Endodermal cell (in vitro differentiated cells): ENCODE results near the gene NEUROD4. TPM values are rescaled to one million over a fixed set of nuclear protein-coding genes. Genes with fewer than 3 reads are reported as not detected.

ENCODE experiments used
- DNase-seq: peaks from one replicate; pipeline ENCODE4 v3.0.0-alpha.2; 2017
- H3K27ac ChIP-seq: 2 replicates; pipeline ENCODE4 v1.5.1; 2013; ENCODE audit warnings: mild to moderate bottlenecking, low read depth, low read length, moderate library complexity
- H3K27me3 ChIP-seq: 2 replicates; pipeline ENCODE4 v1.6.1; 2013; ENCODE audit warnings: mild to moderate bottlenecking, low read length, moderate library complexity; ENCODE audit not compliant: insufficient read depth, control insufficient read depth, poor library complexity, severe bottlenecking
- H3K36me3 ChIP-seq: 2 replicates; pipeline ENCODE4 v1.7.0; 2013; ENCODE audit warnings: mild to moderate bottlenecking, low read length, moderate library complexity; ENCODE audit not compliant: control insufficient read depth, insufficient read depth
- H3K4me1 ChIP-seq: one replicate; pipeline ENCODE4 v1.7.0; 2013; ENCODE audit warnings: low read length; ENCODE audit not compliant: control insufficient read depth, insufficient read depth
- H3K4me3 ChIP-seq: 2 replicates; pipeline ENCODE4 v1.5.1; 2013; ENCODE audit warnings: mild to moderate bottlenecking, low read length, moderate library complexity
- H3K9ac ChIP-seq: 2 replicates; pipeline ENCODE4 v1.6.1; 2013; ENCODE audit warnings: mild to moderate bottlenecking, low read length, moderate library complexity; ENCODE audit not compliant: poor library complexity, severe bottlenecking; ENCODE audit errors: extremely low read depth
- H3K9me3 ChIP-seq: 2 replicates; pipeline ENCODE4 v1.6.1; 2013; ENCODE audit warnings: mild to moderate bottlenecking, low read length, moderate library complexity; ENCODE audit not compliant: control insufficient read depth
- H3K27ac Mint-ChIP-seq: 2 replicates; pipeline ENCODE4 v1.8.0; 2020; ENCODE audit warnings: mixed read lengths
- H3K27me3 Mint-ChIP-seq: 2 replicates; pipeline ENCODE4 v1.8.0; 2021; ENCODE audit warnings: mild to moderate bottlenecking, mixed read lengths; ENCODE audit not compliant: insufficient read depth
- H3K36me3 Mint-ChIP-seq: 2 replicates; pipeline ENCODE4 v1.8.0; 2020; ENCODE audit warnings: low read depth, mixed read lengths
- H3K4me1 Mint-ChIP-seq: 2 replicates; pipeline ENCODE4 v1.8.0; 2020; ENCODE audit warnings: mixed read lengths
- H3K4me3 Mint-ChIP-seq: 2 replicates; pipeline ENCODE4 v1.8.0; 2020; ENCODE audit warnings: mild to moderate bottlenecking, moderate library complexity, mixed read lengths
- H3K9me3 Mint-ChIP-seq: 2 replicates; pipeline ENCODE4 v1.8.0; 2020; ENCODE audit warnings: mild to moderate bottlenecking, mixed read lengths
- CTCF ChIP-seq: fragments of 200-600 bp; sonication (generic); conservative IDR thresholded peaks from 2 replicates; pipeline ENCODE4 v1.5.0; 2021; ENCODE audit warnings: antibody characterized with exemption, mild to moderate bottlenecking
- WGBS, 2 experiments: methylation state at CpG; one replicate each; pipeline versions ENCODE4 v1.1.5 to v1.1.7; 2013; ENCODE audit warnings: missing lambda C conversion rate in 2 of 2, mixed read lengths in 1 of 2; ENCODE audit not compliant: insufficient coverage in 1 of 2, insufficient read length in 1 of 2; 5-methylcytosine and 5-hydroxymethylcytosine counted together
- total RNA-seq, 2 donors: library from RNA; stranded (reverse); fragmentation: NEBNext Ultra II Directional in 1 of 2; extraction: Animal tissue kit (Norgen Biotek cat#: 25700) in 1 of 2; gene quantifications; 2 replicates in 1 of 2; 3 replicates in 1 of 2; pipeline ENCODE4 v1.2.1, GENCODE V29; 2021

The NEUROD4 gene
- total RNA-seq, 2 donors from 2014 or later: not detected

GRCh38 chr12:54991161-54991990 is 28.4 kb upstream of the NEUROD4 start:
- no peaks in the 10 kb centered on the region for H3K4me1 ChIP-seq
- H3K4me3 ChIP-seq: no peak overlapping the region
- DNase-seq: no peak
- H3K9ac ChIP-seq: no peak overlapping the region
- no peak overlapping the region for H3K27ac Mint-ChIP-seq
- H3K4me1 Mint-ChIP-seq: no peaks in the 10 kb centered on the region
- no peak overlapping the region for H3K4me3 Mint-ChIP-seq
- no peak overlapping the region for H3K27ac ChIP-seq
- H3K9me3 Mint-ChIP-seq: no peaks in the 10 kb centered on the region
- no peaks in the 10 kb centered on the region for H3K36me3 Mint-ChIP-seq
- H3K27me3 Mint-ChIP-seq: no peaks in the 10 kb centered on the region
- TF ChIP-seq CTCF: no peak
- no peaks in the 10 kb centered on the region for H3K36me3 ChIP-seq
- H3K9me3 ChIP-seq: no peaks in the 10 kb centered on the region
- H3K27me3 ChIP-seq: no peaks in the 10 kb centered on the region
- 95 to 98% methylated on average over 6 to 8 of the region's 9 CpGs for WGBS, 2 experiments

DNA sequence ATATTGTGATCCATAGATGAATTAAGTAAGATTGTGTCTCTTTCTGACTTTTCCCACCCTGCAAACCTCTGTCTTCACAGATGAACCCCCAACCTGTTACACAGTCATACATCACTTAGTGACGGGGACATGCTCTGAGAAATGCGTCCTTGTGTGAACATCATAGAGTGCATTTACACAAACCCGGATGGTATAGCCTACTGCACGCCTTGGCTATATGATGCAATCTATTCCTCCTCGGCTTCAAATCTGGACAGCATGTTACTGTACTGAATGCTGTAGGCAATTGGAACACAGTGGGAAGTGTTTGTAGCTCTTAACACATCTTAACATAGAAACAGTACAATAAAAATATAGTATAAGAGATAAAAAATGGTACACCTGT is 27.8 kb upstream of the NEUROD4 start:
- no peak for DNase-seq
- Mint-ChIP-seq H3K36me3 (no peaks in the 10 kb centered on the region), H3K27ac (no peak overlapping the region), H3K9me3 (no peaks in the 10 kb centered on the region), H3K27me3 (no peaks in the 10 kb centered on the region), H3K4me3 (no peak overlapping the region), H3K4me1 (no peaks in the 10 kb centered on the region)
- Histone ChIP-seq H3K36me3 (no peaks in the 10 kb centered on the region), H3K27ac (no peak overlapping the region), H3K4me3 (no peak overlapping the region), H3K9ac (no peak overlapping the region), H3K9me3 (no peaks in the 10 kb centered on the region), H3K4me1 (no peaks in the 10 kb centered on the region), H3K27me3 (no peaks in the 10 kb centered on the region)
- no peak for TF ChIP-seq CTCF
- WGBS, 2 experiments: 88 to 100% methylated on average over 5 of the region's 5 CpGs

GRCh38 chr12:54993181-54993835 is 26.5 kb upstream of the NEUROD4 start:
- Mint-ChIP-seq H3K4me1 (no peaks in the 10 kb centered on the region), H3K27me3 (no peaks in the 10 kb centered on the region), H3K9me3 (no peaks in the 10 kb centered on the region), H3K36me3 (no peaks in the 10 kb centered on the region), H3K27ac (no peak overlapping the region), H3K4me3 (no peak overlapping the region)
- no peaks in the 10 kb centered on the region for H3K4me1 ChIP-seq
- no peak overlapping the region for H3K9ac ChIP-seq
- no peaks in the 10 kb centered on the region for H3K9me3 ChIP-seq
- H3K27ac ChIP-seq: no peak overlapping the region
- DNase-seq: peak; percentile 77
- no peaks in the 10 kb centered on the region for H3K27me3 ChIP-seq
- 47% methylated on average over 9 to 12 of the region's 12 CpGs for WGBS, 2 experiments
- TF ChIP-seq CTCF: peak; percentile 92
- H3K36me3 ChIP-seq: no peaks in the 10 kb centered on the region
- no peak overlapping the region for H3K4me3 ChIP-seq
